ENCODE measurements around the gene PNPLA3.

DNA sequence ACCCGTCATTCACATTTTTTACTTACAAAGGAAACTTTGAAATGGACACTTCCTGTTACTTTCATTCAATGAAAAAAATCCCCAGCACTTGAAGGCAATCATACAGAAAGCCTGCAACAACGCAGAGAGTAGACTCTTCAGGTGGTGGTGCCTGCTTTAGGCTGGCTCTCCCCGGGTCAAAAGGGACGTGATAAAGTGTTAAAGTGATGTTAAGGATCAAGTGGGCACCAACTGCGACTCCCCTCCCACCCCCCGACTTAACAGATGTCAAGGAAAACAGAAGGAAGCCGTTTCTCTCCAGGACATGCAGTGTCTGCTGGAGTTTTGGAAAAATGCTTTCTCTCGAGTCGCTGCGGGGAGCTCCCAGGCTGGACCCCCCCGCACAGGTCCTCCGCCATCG is 414 bp upstream of the PNPLA3 start:
- TF ChIP-seq, protein P1, sequence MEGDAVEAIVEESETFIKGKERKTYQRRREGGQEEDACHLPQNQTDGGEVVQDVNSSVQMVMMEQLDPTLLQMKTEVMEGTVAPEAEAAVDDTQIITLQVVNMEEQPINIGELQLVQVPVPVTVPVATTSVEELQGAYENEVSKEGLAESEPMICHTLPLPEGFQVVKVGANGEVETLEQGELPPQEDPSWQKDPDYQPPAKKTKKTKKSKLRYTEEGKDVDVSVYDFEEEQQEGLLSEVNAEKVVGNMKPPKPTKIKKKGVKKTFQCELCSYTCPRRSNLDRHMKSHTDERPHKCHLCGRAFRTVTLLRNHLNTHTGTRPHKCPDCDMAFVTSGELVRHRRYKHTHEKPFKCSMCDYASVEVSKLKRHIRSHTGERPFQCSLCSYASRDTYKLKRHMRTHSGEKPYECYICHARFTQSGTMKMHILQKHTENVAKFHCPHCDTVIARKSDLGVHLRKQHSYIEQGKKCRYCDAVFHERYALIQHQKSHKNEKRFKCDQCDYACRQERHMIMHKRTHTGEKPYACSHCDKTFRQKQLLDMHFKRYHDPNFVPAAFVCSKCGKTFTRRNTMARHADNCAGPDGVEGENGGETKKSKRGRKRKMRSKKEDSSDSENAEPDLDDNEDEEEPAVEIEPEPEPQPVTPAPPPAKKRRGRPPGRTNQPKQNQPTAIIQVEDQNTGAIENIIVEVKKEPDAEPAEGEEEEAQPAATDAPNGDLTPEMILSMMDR (IDR thresholded peaks at IDR 0.05): no peak
- no peak for TF ChIP-seq GATA2 (CRISPR knock-in tag; IDR thresholded peaks at IDR 0.05)
- TF ChIP-seq TEAD4 (IDR thresholded peaks at IDR 0.05; ENCODE audit: borderline replicate concordance, insufficient read depth): no peak
- TF ChIP-seq NFIC (IDR thresholded peaks at IDR 0.05; ENCODE audit: borderline replicate concordance): no peak
- no peak for TF ChIP-seq POLR2AphosphoS5 (IDR thresholded peaks at IDR 0.05; ENCODE audit: low read depth, low read length)
- no peak for TF ChIP-seq CHD2 (IDR thresholded peaks at IDR 0.05; ENCODE audit: low read length, partially characterized antibody)
- no peak for TF ChIP-seq TAF1 (IDR thresholded peaks at IDR 0.05; ENCODE audit: borderline replicate concordance, low read depth, low read length)
- no peak for TF ChIP-seq RFX5 (IDR thresholded peaks at IDR 0.05; ENCODE audit: low read length)
- TF ChIP-seq, protein P2, sequence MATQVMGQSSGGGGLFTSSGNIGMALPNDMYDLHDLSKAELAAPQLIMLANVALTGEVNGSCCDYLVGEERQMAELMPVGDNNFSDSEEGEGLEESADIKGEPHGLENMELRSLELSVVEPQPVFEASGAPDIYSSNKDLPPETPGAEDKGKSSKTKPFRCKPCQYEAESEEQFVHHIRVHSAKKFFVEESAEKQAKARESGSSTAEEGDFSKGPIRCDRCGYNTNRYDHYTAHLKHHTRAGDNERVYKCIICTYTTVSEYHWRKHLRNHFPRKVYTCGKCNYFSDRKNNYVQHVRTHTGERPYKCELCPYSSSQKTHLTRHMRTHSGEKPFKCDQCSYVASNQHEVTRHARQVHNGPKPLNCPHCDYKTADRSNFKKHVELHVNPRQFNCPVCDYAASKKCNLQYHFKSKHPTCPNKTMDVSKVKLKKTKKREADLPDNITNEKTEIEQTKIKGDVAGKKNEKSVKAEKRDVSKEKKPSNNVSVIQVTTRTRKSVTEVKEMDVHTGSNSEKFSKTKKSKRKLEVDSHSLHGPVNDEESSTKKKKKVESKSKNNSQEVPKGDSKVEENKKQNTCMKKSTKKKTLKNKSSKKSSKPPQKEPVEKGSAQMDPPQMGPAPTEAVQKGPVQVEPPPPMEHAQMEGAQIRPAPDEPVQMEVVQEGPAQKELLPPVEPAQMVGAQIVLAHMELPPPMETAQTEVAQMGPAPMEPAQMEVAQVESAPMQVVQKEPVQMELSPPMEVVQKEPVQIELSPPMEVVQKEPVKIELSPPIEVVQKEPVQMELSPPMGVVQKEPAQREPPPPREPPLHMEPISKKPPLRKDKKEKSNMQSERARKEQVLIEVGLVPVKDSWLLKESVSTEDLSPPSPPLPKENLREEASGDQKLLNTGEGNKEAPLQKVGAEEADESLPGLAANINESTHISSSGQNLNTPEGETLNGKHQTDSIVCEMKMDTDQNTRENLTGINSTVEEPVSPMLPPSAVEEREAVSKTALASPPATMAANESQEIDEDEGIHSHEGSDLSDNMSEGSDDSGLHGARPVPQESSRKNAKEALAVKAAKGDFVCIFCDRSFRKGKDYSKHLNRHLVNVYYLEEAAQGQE (IDR thresholded peaks at IDR 0.05; ENCODE audit: low read depth, low read length): no peak
- TF ChIP-seq, protein P3, sequence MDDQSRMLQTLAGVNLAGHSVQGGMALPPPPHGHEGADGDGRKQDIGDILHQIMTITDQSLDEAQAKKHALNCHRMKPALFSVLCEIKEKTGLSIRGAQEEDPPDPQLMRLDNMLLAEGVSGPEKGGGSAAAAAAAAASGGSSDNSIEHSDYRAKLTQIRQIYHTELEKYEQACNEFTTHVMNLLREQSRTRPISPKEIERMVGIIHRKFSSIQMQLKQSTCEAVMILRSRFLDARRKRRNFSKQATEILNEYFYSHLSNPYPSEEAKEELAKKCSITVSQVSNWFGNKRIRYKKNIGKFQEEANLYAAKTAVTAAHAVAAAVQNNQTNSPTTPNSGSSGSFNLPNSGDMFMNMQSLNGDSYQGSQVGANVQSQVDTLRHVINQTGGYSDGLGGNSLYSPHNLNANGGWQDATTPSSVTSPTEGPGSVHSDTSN (IDR thresholded peaks at IDR 0.05): no peak
- no peak for TF ChIP-seq TCF12 (IDR thresholded peaks at IDR 0.05)

All from SK-N-SH (cell line).